ENCODE data around the gene KRTAP19-2. TPM values are rescaled to one million over a fixed set of nuclear protein-coding genes. Genes with fewer than 3 reads are reported as not detected.

Gene KRTAP19-2
- total and polyA plus RNA-seq, 3 donors from 2014 or later = not detected

DNA sequence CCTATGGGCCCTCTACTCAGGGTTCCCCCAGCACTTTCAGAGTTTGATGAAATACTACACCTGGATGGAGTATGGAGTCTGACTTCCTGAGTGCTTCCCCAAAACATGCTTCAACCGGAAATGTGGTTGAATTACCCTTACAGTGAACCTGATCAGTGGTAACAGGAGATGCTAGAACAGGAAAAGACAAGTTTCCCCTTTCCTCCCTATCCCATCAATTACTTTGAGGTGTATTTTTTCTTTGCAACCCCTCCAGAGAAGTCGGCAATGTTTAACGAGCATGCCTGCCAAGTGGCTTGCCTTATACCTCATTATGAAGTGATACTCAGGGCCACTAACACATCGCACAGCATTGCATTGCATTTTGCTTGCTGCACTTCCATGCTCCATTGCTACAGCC is 40.2 kb downstream of the KRTAP19-2 start:
- Histone ChIP-seq H3K4me3 (no peak overlapping the region), H3K4me1 (no peaks in the 10 kb centered on the region)
- intact Hi-C loops (cut with DNase I; ENCODE audit: low total_unique reads) = no loop called here

DNA sequence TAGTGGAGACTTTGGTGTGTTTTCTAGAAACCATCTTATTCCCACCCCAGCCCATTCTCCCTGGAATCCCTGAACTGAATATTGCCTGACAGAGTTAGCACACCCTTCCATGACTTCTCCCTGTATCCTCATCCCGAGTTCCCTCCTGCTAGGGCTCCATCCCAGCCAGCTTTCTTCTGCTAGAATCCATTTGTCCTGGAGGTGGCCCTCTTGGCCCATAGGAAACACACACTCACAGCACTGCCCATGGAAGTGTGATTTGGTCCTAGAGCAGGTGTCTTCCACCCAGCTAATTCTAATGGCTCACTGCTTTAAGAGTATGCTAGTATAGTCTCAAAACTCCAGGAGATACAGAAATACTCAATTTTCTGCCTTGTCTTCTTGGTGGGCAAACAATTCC is 43.0 kb downstream of the KRTAP19-2 start:
- no peaks in the 10 kb centered on the region for H3K36me3 ChIP-seq (ENCODE audit: low read depth, missing control alignments)
- no peak overlapping the region for H3K4me3 ChIP-seq
- TF ChIP-seq, protein P1, sequence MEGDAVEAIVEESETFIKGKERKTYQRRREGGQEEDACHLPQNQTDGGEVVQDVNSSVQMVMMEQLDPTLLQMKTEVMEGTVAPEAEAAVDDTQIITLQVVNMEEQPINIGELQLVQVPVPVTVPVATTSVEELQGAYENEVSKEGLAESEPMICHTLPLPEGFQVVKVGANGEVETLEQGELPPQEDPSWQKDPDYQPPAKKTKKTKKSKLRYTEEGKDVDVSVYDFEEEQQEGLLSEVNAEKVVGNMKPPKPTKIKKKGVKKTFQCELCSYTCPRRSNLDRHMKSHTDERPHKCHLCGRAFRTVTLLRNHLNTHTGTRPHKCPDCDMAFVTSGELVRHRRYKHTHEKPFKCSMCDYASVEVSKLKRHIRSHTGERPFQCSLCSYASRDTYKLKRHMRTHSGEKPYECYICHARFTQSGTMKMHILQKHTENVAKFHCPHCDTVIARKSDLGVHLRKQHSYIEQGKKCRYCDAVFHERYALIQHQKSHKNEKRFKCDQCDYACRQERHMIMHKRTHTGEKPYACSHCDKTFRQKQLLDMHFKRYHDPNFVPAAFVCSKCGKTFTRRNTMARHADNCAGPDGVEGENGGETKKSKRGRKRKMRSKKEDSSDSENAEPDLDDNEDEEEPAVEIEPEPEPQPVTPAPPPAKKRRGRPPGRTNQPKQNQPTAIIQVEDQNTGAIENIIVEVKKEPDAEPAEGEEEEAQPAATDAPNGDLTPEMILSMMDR (IDR thresholded peaks at IDR 0.05) = no peak
- no peak for TF ChIP-seq POLR2A (IDR thresholded peaks at IDR 0.05)
- WGBS, 2 donors = 85 to 95% methylated on average over 1 of the region's 1 CpG
- H3K9me3 ChIP-seq = no peaks in the 10 kb centered on the region
- intact Hi-C loops (cut with DNase I; ENCODE audit: low total_unique reads) = no loop called here
- DNase-seq = no peak
- H3K27me3 ChIP-seq = no peaks in the 10 kb centered on the region
- H3K4me1 ChIP-seq = no peaks in the 10 kb centered on the region
- H3K27ac ChIP-seq = no peak overlapping the region

More for the DNA sequence above, 40.2 kb downstream of the KRTAP19-2 start:
- no peak for DNase-seq
- TF ChIP-seq POLR2A (IDR thresholded peaks at IDR 0.05) = no peak
- TF ChIP-seq, protein P1 (IDR thresholded peaks at IDR 0.05) = no peak
- WGBS, 2 donors = 48 to 52% methylated on average over 4 of the region's 4 CpGs
- H3K27ac ChIP-seq = no peak overlapping the region
- H3K9me3 ChIP-seq = no peaks in the 10 kb centered on the region
- no peaks in the 10 kb centered on the region for H3K36me3 ChIP-seq (ENCODE audit: low read depth, missing control alignments)
- no peaks in the 10 kb centered on the region for H3K27me3 ChIP-seq

DNA sequence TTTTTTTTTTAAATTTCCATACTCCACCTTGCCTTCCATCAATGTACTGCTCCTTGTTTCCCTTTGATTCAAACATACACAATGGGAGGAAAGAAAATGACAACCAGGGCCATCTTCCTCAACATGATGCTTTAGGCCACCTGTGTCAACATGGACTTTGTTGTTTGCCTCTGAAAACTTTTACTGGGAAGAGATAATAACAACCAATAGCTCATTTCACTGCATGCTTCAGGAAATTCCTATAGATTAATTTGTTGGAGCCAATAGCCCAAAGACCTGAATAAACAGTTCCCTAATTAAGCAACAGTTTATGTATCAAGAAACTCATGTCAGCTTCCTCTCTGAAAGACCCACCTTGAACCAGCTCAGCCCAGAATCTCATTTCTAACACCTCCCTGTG is 44.0 kb downstream of the KRTAP19-2 start:
- Histone ChIP-seq H3K9me3 (no peaks in the 10 kb centered on the region), H3K27ac (no peak overlapping the region), H3K27me3 (no peaks in the 10 kb centered on the region), H3K4me3 (no peak overlapping the region), H3K4me1 (no peaks in the 10 kb centered on the region), H3K36me3 (ENCODE audit: low read depth, missing control alignments) (no peaks in the 10 kb centered on the region)
- TF ChIP-seq POLR2A (IDR thresholded peaks at IDR 0.05) = no peak
- TF ChIP-seq, protein P1 (IDR thresholded peaks at IDR 0.05) = no peak
- intact Hi-C loops (cut with DNase I; ENCODE audit: low total_unique reads) = no loop called here
- DNase-seq = no peak

DNA sequence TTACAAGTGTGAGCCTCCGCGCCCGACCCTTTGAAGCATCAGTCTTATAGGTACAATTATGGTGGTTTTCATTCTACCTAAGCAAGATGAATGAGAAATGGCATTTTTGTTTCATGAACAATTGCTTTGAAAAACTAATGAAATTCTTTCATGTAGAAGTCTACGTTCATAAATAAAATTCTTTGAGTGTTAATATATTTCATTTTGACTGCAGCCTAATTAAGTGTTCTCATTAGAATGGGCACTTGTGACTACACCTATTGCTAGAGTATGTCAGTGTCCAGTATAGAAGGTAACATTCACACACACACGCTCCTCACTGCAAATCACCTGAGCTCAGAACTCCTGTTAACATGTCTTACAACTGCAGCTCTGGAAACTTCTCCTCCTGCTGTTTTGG is 47.3 kb downstream of the KRTAP19-2 start, which contains the start of gene KRTAP15-1:
KRTAP15-1 (plus strand) TSS at position 301 of the 400 bp plus-strand sequence; CDS start at position 354, 53 bp downstream.
- intact Hi-C loops (cut with DNase I; ENCODE audit: low total_unique reads) = no loop called here

More for the DNA sequence above, 47.3 kb downstream of the KRTAP19-2 start, which contains the start of gene KRTAP15-1:
- Histone ChIP-seq H3K36me3 (ENCODE audit: low read depth, missing control alignments) (no peaks in the 10 kb centered on the region), H3K9me3 (no peaks in the 10 kb centered on the region), H3K27ac (no peak within 1 kb of the TSS), H3K27me3 (no peaks in the 10 kb centered on the region), H3K4me3 (no peak within 1 kb of the TSS), H3K4me1 (no peaks in the 10 kb centered on the region)
- no peak for DNase-seq
- WGBS, 2 donors = 89 to 93% methylated on average over 5 of the region's 5 CpGs
- no peak for TF ChIP-seq POLR2A (IDR thresholded peaks at IDR 0.05)
- TF ChIP-seq, protein P1 (IDR thresholded peaks at IDR 0.05) = no peak

Small RNA genes within 50 kb of the gene (small RNA-seq; reads per million reads assigned to genes)
- gene AP000567.1 (0 reads per million in 2 donors), gene KRTAP19-10P (0 reads per million in 2 donors), gene KRTAP19-11P (0 reads per million in 2 donors), gene KRTAP19-9P (0 reads per million in 2 donors)

Other genes starting within 250 kb of the KRTAP19-2 start
- gene KRTAP24-1, start 204.5 kb downstream of the KRTAP19-2 start, total RNA-seq = not detected
- gene KRTAP24-1, start 204.5 kb downstream of the KRTAP19-2 start, polyA plus RNA-seq (ENCODE audit: insufficient read depth, low read depth, low replicate concordance) = not detected
- not detected for gene KRTAP25-1, start 197.9 kb downstream of the KRTAP19-2 start, total RNA-seq
- gene KRTAP25-1, start 197.9 kb downstream of the KRTAP19-2 start, polyA plus RNA-seq (ENCODE audit: insufficient read depth, low read depth, low replicate concordance) = not detected
- under 1 TPM in 1 of 2 donors, not detected in 1; 0.37 TPM for gene KRTAP26-1, start 167.1 kb downstream of the KRTAP19-2 start, total RNA-seq
- not detected for gene KRTAP26-1, start 167.1 kb downstream of the KRTAP19-2 start, polyA plus RNA-seq (ENCODE audit: insufficient read depth, low read depth, low replicate concordance)
- not detected for gene KRTAP27-1, start 149.7 kb downstream of the KRTAP19-2 start, total RNA-seq
- gene KRTAP27-1, start 149.7 kb downstream of the KRTAP19-2 start, polyA plus RNA-seq (ENCODE audit: insufficient read depth, low read depth, low replicate concordance) = not detected
- not detected for gene KRTAP23-1, start 138.8 kb downstream of the KRTAP19-2 start, total RNA-seq
- gene KRTAP23-1, start 138.8 kb downstream of the KRTAP19-2 start, polyA plus RNA-seq (ENCODE audit: insufficient read depth, low read depth, low replicate concordance) = not detected
- gene KRTAP13-2, start 115.2 kb downstream of the KRTAP19-2 start, total RNA-seq = not detected
- gene KRTAP13-2, start 115.2 kb downstream of the KRTAP19-2 start, polyA plus RNA-seq (ENCODE audit: insufficient read depth, low read depth, low replicate concordance) = not detected
- not detected for gene KRTAP13-1, start 91.4 kb downstream of the KRTAP19-2 start, total RNA-seq
- gene KRTAP13-1, start 91.4 kb downstream of the KRTAP19-2 start, polyA plus RNA-seq (ENCODE audit: insufficient read depth, low read depth, low replicate concordance) = not detected
- gene KRTAP13-3, start 61.5 kb downstream of the KRTAP19-2 start, total RNA-seq = not detected
- not detected for gene KRTAP13-3, start 61.5 kb downstream of the KRTAP19-2 start, polyA plus RNA-seq (ENCODE audit: insufficient read depth, low read depth, low replicate concordance)
- gene KRTAP13-4, start 57.2 kb downstream of the KRTAP19-2 start, total RNA-seq = not detected
- not detected for gene KRTAP13-4, start 57.2 kb downstream of the KRTAP19-2 start, polyA plus RNA-seq (ENCODE audit: insufficient read depth, low read depth, low replicate concordance)
- gene KRTAP15-1, start 47.2 kb downstream of the KRTAP19-2 start, total RNA-seq = not detected
- not detected for gene KRTAP15-1, start 47.2 kb downstream of the KRTAP19-2 start, polyA plus RNA-seq (ENCODE audit: insufficient read depth, low read depth, low replicate concordance)
- gene KRTAP19-1, start 7.1 kb downstream of the KRTAP19-2 start, total RNA-seq = not detected
- gene KRTAP19-1, start 7.1 kb downstream of the KRTAP19-2 start, polyA plus RNA-seq (ENCODE audit: insufficient read depth, low read depth, low replicate concordance) = not detected
- not detected for gene KRTAP19-3, start 4.6 kb upstream of the KRTAP19-2 start, total RNA-seq
- gene KRTAP19-3, start 4.6 kb upstream of the KRTAP19-2 start, polyA plus RNA-seq (ENCODE audit: insufficient read depth, low read depth, low replicate concordance) = not detected
- gene KRTAP19-4, start 9.7 kb upstream of the KRTAP19-2 start, total RNA-seq = not detected
- not detected for gene KRTAP19-4, start 9.7 kb upstream of the KRTAP19-2 start, polyA plus RNA-seq (ENCODE audit: insufficient read depth, low read depth, low replicate concordance)
- gene KRTAP19-5, start 14.7 kb upstream of the KRTAP19-2 start, total RNA-seq = not detected
- not detected for gene KRTAP19-5, start 14.7 kb upstream of the KRTAP19-2 start, polyA plus RNA-seq (ENCODE audit: insufficient read depth, low read depth, low replicate concordance)
- not detected for gene KRTAP19-6, start 54.4 kb upstream of the KRTAP19-2 start, total RNA-seq
- not detected for gene KRTAP19-6, start 54.4 kb upstream of the KRTAP19-2 start, polyA plus RNA-seq (ENCODE audit: insufficient read depth, low read depth, low replicate concordance)
- gene KRTAP19-7, start 73.9 kb upstream of the KRTAP19-2 start, total RNA-seq = not detected
- gene KRTAP19-7, start 73.9 kb upstream of the KRTAP19-2 start, polyA plus RNA-seq (ENCODE audit: insufficient read depth, low read depth, low replicate concordance) = not detected
- not detected for gene KRTAP22-2, start 103.0 kb upstream of the KRTAP19-2 start, total RNA-seq
- not detected for gene KRTAP22-2, start 103.0 kb upstream of the KRTAP19-2 start, polyA plus RNA-seq (ENCODE audit: insufficient read depth, low read depth, low replicate concordance)
- 1 to 10 TPM in 1 of 2 donors, under 1 TPM in 1; 0.99 to 1.3 TPM for gene KRTAP6-3, start 105.0 kb upstream of the KRTAP19-2 start, total RNA-seq
- gene KRTAP6-3, start 105.0 kb upstream of the KRTAP19-2 start, polyA plus RNA-seq (ENCODE audit: insufficient read depth, low read depth, low replicate concordance) = not detected
- not detected for gene KRTAP6-2, start 111.5 kb upstream of the KRTAP19-2 start, total RNA-seq
- gene KRTAP6-2, start 111.5 kb upstream of the KRTAP19-2 start, polyA plus RNA-seq (ENCODE audit: insufficient read depth, low read depth, low replicate concordance) = not detected
- gene KRTAP22-1, start 113.7 kb upstream of the KRTAP19-2 start, total RNA-seq = not detected
- not detected for gene KRTAP22-1, start 113.7 kb upstream of the KRTAP19-2 start, polyA plus RNA-seq (ENCODE audit: insufficient read depth, low read depth, low replicate concordance)
- not detected for gene KRTAP6-1, start 126.5 kb upstream of the KRTAP19-2 start, total RNA-seq
- not detected for gene KRTAP6-1, start 126.5 kb upstream of the KRTAP19-2 start, polyA plus RNA-seq (ENCODE audit: insufficient read depth, low read depth, low replicate concordance)
- not detected for gene KRTAP20-1, start 129.0 kb upstream of the KRTAP19-2 start, total RNA-seq
- not detected for gene KRTAP20-1, start 129.0 kb upstream of the KRTAP19-2 start, polyA plus RNA-seq (ENCODE audit: insufficient read depth, low read depth, low replicate concordance)
- gene KRTAP20-4, start 133.2 kb upstream of the KRTAP19-2 start, total RNA-seq = not detected
- not detected for gene KRTAP20-4, start 133.2 kb upstream of the KRTAP19-2 start, polyA plus RNA-seq (ENCODE audit: insufficient read depth, low read depth, low replicate concordance)
- not detected for gene KRTAP20-2, start 147.8 kb upstream of the KRTAP19-2 start, total RNA-seq
- gene KRTAP20-2, start 147.8 kb upstream of the KRTAP19-2 start, polyA plus RNA-seq (ENCODE audit: insufficient read depth, low read depth, low replicate concordance) = not detected
- not detected for gene KRTAP20-3, start 155.4 kb upstream of the KRTAP19-2 start, total RNA-seq
- gene KRTAP20-3, start 155.4 kb upstream of the KRTAP19-2 start, polyA plus RNA-seq (ENCODE audit: insufficient read depth, low read depth, low replicate concordance) = not detected
- not detected for gene KRTAP21-3, start 231.3 kb upstream of the KRTAP19-2 start, total RNA-seq
- not detected for gene KRTAP21-3, start 231.3 kb upstream of the KRTAP19-2 start, polyA plus RNA-seq (ENCODE audit: insufficient read depth, low read depth, low replicate concordance)